ENCODE results near the gene IGF1R. TPM values are rescaled to one million over a fixed set of nuclear protein-coding genes. Genes with fewer than 3 reads are reported as not detected.

Gene IGF1R
- total RNA-seq, 1 experiment from 2014 or later, result 16.3 TPM

DNA sequence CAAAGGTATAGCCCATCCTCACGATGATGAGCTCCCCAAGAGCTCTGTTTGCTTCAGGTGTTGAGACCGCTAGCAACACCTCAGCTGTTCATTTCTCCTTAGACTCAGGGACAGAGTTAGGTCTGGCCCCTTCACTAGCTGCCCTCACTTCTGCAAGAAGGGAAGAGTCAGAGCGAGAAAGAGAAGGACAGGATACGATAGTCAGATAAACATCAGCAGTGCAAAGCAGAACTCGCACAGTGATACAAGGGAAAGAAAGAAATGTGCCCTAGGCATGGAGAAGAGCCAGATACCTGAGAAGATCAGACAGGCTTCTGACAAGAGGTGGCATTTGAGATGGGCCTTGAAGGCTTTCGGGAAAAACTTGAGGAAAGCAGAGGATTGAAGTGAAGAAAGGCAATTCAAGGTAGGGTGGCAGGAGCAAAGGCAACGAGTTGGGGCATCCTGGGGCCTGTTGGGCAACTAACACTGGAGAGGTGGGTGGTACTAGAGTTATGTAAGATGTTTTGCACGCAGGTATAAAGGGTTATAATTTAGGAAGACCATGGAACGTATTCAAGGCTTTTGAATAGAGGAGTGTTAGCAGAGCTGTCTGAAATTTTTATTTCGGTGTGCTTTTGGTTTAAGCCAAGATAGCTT is 253.2 kb downstream of the IGF1R start:
- CTCF ChIA-PET, result no interaction called here
- no peaks in the 10 kb centered on the region for H3K9me3 ChIP-seq (ENCODE audit: control insufficient read depth in 1 of 2, insufficient read depth in 1 of 2, low read depth in 1 of 2, low read length in 2 of 2)
- no peaks in the 10 kb centered on the region for H3K27me3 ChIP-seq (ENCODE audit: insufficient read depth, low read length)
- no peaks in the 10 kb centered on the region for H3K9me2 ChIP-seq (ENCODE audit: insufficient read depth)
- intact Hi-C loops (cut with micrococcal nuclease), result loop anchor here (5.0 to 10.0 kb wide), 2 partner anchors 153 to 459 kb away; no protein-coding TSS in a partner anchor
- no peak for ATAC-seq
- H3K79me2 ChIP-seq (ENCODE audit: insufficient read depth, low read length), result no peaks in the 10 kb centered on the region
- BruUV-seq (replicated peaks), result no TSS peak
- no peaks in the 10 kb centered on the region for H4K20me1 ChIP-seq (ENCODE audit: insufficient read depth)
- H2AFZ ChIP-seq (ENCODE audit: low read depth, low read length, poor library complexity, severe bottlenecking), result no peak overlapping the region
- DNase-seq (ENCODE audit: low read depth, low spot score), result no peak
- TF ChIP-seq FOSL1 (IDR thresholded peaks at IDR 0.05; ENCODE audit: low read depth), result no peak
- no peak for TF ChIP-seq POLR2A (IDR thresholded peaks at IDR 0.05; ENCODE audit: borderline replicate concordance, extremely low read depth, insufficient read depth, insufficient read length)
- TF ChIP-seq EZH2 (IDR thresholded peaks at IDR 0.05), result no peak
- no peak for TF ChIP-seq ZNF274 (IDR thresholded peaks at IDR 0.05; ENCODE audit: low read depth, low read length)
- TF ChIP-seq, protein P1, sequence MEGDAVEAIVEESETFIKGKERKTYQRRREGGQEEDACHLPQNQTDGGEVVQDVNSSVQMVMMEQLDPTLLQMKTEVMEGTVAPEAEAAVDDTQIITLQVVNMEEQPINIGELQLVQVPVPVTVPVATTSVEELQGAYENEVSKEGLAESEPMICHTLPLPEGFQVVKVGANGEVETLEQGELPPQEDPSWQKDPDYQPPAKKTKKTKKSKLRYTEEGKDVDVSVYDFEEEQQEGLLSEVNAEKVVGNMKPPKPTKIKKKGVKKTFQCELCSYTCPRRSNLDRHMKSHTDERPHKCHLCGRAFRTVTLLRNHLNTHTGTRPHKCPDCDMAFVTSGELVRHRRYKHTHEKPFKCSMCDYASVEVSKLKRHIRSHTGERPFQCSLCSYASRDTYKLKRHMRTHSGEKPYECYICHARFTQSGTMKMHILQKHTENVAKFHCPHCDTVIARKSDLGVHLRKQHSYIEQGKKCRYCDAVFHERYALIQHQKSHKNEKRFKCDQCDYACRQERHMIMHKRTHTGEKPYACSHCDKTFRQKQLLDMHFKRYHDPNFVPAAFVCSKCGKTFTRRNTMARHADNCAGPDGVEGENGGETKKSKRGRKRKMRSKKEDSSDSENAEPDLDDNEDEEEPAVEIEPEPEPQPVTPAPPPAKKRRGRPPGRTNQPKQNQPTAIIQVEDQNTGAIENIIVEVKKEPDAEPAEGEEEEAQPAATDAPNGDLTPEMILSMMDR (IDR thresholded peaks at IDR 0.05 in 2 of 3, conservative IDR thresholded peaks at IDR 0.05 in 1 of 3; ENCODE audit: borderline replicate concordance in 1 of 3, insufficient read depth in 1 of 3, low read depth in 2 of 3, low read length in 2 of 3), result no peak
- TF ChIP-seq YY1 (IDR thresholded peaks at IDR 0.05; ENCODE audit: extremely low read depth, insufficient replicate concordance, low read depth, low read length), result no peak
- TF ChIP-seq, protein P2, sequence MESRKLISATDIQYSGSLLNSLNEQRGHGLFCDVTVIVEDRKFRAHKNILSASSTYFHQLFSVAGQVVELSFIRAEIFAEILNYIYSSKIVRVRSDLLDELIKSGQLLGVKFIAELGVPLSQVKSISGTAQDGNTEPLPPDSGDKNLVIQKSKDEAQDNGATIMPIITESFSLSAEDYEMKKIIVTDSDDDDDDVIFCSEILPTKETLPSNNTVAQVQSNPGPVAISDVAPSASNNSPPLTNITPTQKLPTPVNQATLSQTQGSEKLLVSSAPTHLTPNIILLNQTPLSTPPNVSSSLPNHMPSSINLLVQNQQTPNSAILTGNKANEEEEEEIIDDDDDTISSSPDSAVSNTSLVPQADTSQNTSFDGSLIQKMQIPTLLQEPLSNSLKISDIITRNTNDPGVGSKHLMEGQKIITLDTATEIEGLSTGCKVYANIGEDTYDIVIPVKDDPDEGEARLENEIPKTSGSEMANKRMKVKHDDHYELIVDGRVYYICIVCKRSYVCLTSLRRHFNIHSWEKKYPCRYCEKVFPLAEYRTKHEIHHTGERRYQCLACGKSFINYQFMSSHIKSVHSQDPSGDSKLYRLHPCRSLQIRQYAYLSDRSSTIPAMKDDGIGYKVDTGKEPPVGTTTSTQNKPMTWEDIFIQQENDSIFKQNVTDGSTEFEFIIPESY (IDR thresholded peaks at IDR 0.05; ENCODE audit: extremely low read depth, insufficient replicate concordance, low read length), result no peak
- no peak for TF ChIP-seq SP1 (IDR thresholded peaks at IDR 0.05; ENCODE audit: low read depth)
- no peak for TF ChIP-seq CEBPB (IDR thresholded peaks at IDR 0.05; ENCODE audit: low read depth)
- TF ChIP-seq POLR2AphosphoS5 (IDR thresholded peaks at IDR 0.05; ENCODE audit: low read depth, low read length), result no peak
- no peak for TF ChIP-seq CBX3 (IDR thresholded peaks at IDR 0.05; ENCODE audit: low read depth)
- TF ChIP-seq ELF1 (IDR thresholded peaks at IDR 0.05; ENCODE audit: borderline replicate concordance, low read depth), result no peak
- TF ChIP-seq EZH2phosphoT487 (IDR thresholded peaks at IDR 0.05; ENCODE audit: borderline replicate concordance), result no peak
- TF ChIP-seq, protein P3, sequence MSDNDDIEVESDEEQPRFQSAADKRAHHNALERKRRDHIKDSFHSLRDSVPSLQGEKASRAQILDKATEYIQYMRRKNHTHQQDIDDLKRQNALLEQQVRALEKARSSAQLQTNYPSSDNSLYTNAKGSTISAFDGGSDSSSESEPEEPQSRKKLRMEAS (IDR thresholded peaks at IDR 0.05), result no peak
- TF ChIP-seq SRF (IDR thresholded peaks at IDR 0.05; ENCODE audit: low read depth), result no peak
- no peak for TF ChIP-seq TCF7L2 (IDR thresholded peaks at IDR 0.05; ENCODE audit: borderline replicate concordance, extremely low read depth, insufficient read depth, insufficient read length)
- TF ChIP-seq, protein P4, sequence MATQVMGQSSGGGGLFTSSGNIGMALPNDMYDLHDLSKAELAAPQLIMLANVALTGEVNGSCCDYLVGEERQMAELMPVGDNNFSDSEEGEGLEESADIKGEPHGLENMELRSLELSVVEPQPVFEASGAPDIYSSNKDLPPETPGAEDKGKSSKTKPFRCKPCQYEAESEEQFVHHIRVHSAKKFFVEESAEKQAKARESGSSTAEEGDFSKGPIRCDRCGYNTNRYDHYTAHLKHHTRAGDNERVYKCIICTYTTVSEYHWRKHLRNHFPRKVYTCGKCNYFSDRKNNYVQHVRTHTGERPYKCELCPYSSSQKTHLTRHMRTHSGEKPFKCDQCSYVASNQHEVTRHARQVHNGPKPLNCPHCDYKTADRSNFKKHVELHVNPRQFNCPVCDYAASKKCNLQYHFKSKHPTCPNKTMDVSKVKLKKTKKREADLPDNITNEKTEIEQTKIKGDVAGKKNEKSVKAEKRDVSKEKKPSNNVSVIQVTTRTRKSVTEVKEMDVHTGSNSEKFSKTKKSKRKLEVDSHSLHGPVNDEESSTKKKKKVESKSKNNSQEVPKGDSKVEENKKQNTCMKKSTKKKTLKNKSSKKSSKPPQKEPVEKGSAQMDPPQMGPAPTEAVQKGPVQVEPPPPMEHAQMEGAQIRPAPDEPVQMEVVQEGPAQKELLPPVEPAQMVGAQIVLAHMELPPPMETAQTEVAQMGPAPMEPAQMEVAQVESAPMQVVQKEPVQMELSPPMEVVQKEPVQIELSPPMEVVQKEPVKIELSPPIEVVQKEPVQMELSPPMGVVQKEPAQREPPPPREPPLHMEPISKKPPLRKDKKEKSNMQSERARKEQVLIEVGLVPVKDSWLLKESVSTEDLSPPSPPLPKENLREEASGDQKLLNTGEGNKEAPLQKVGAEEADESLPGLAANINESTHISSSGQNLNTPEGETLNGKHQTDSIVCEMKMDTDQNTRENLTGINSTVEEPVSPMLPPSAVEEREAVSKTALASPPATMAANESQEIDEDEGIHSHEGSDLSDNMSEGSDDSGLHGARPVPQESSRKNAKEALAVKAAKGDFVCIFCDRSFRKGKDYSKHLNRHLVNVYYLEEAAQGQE (IDR thresholded peaks at IDR 0.05; ENCODE audit: low read depth), result no peak
- no peak for TF ChIP-seq SIN3A (IDR thresholded peaks at IDR 0.05; ENCODE audit: low read depth)
- TF ChIP-seq ZFX (IDR thresholded peaks at IDR 0.05), result no peak
- no peak for TF ChIP-seq JUND (IDR thresholded peaks at IDR 0.05)
- no peaks in the 10 kb centered on the region for H3K36me3 ChIP-seq (ENCODE audit: control insufficient read depth in 1 of 2, insufficient read depth in 2 of 2, low read length in 2 of 2)
- peaks cover 17 to 25% of the 10 kb centered on the region in 2 experiments for H3K4me1 ChIP-seq (ENCODE audit: control insufficient read depth in 1 of 2, insufficient read depth in 2 of 2, low read length in 2 of 2)
- H3K4me2 ChIP-seq (ENCODE audit: low read length), result no peak overlapping the region
- no peak overlapping the region for H3K27ac ChIP-seq (ENCODE audit: low read depth, low read length)
- POLR2A ChIA-PET, result no interaction called here
- RAD21 ChIA-PET (ENCODE audit: low non-redundant PET in 1 of 2, low total read pairs in 2 of 2, uncharacterized antibody in 2 of 2, unreplicated experiment in 2 of 2), result no interaction called here
- H3K4me3 ChIP-seq (replicated peaks in 1 of 2; ENCODE audit: low read depth in 1 of 2, low read length in 2 of 2), result no peak overlapping the region
- H3K9ac ChIP-seq (ENCODE audit: low read length), result no peak overlapping the region
